Left forelimb (tissue), 1 donor: ENCODE measurements around the gene SPON2.

Experiments used
- DNase-seq: peaks from one replicate; pipeline ENCODE4 v3.0.0-alpha.2; 2018; ENCODE audit warnings: low spot score

The SPON2 gene

GRCh38 chr4:1195109-1195671 lies 22.8 kb upstream of the SPON2 start:
- DNase-seq = peak; percentile 64

GRCh38 chr4:1194010-1194900 lies 21.9 kb upstream of the SPON2 start:
- DNase-seq = peak; percentile 80

GRCh38 chr4:1193206-1194009 lies 21.0 kb upstream of the SPON2 start:
- peak; percentile 63 for DNase-seq

- DNase-seq = peak; percentile 64
Observed at GRCh38 chr4:1192493-1193205, 20.3 kb upstream of the SPON2 start.

- peak; percentile 84 for DNase-seq
Observed at GRCh38 chr4:1192091-1192492, 19.7 kb upstream of the SPON2 start.

GRCh38 chr4:1191621-1192020 lies 19.2 kb upstream of the SPON2 start:
- DNase-seq = no peak

- no peak for DNase-seq
Observed at GRCh38 chr4:1187182-1187581, 14.8 kb upstream of the SPON2 start.

- DNase-seq = no peak
Observed at GRCh38 chr4:1183985-1184773, 11.8 kb upstream of the SPON2 start.

- no peak for DNase-seq
Observed at GRCh38 chr4:1182313-1182712, 9.9 kb upstream of the SPON2 start.

GRCh38 chr4:1180663-1181062 lies 8.3 kb upstream of the SPON2 start:
- DNase-seq = no peak

GRCh38 chr4:1179976-1180375 lies 7.6 kb upstream of the SPON2 start:
- DNase-seq = no peak

GRCh38 chr4:1179089-1179441 lies 6.7 kb upstream of the SPON2 start:
- DNase-seq = no peak

- DNase-seq = no peak
Observed at GRCh38 chr4:1178300-1179088, 6.1 kb upstream of the SPON2 start.

- DNase-seq = no peak
Observed at GRCh38 chr4:1177274-1178141, 5.1 kb upstream of the SPON2 start.

GRCh38 chr4:1176398-1177273 lies 4.3 kb upstream of the SPON2 start:
- no peak for DNase-seq

- DNase-seq = no peak
Observed at GRCh38 chr4:1175635-1176229, 3.3 kb upstream of the SPON2 start.

GRCh38 chr4:1174941-1175634 lies 2.7 kb upstream of the SPON2 start:
- no peak for DNase-seq
